ENCODE measurements around the gene NDRG2. TPM values are rescaled to one million over a fixed set of nuclear protein-coding genes. Genes with fewer than 3 reads are reported as not detected.

Gene NDRG2
- 1.3 and 1.5 TPM in 2 replicates for total RNA-seq

GRCh38 chr14:21024585-21025370, at the start of gene NDRG2:
Gene NDRG2, minus strand, starts transcription at chr14:21025061. Its CDS starts 1,746 bp downstream, at chr14:21023315.

GRCh38 chr14:21070083-21070609, 45.3 kb upstream of the NDRG2 start, which contains the start of gene ARHGEF40:
Gene ARHGEF40, plus strand, starts transcription at chr14:21070304. Its CDS starts 93 bp downstream, at chr14:21070397.

GRCh38 chr14:21057803-21058675, 33.2 kb upstream of the NDRG2 start, which contains the start of gene RNASE8:
Gene RNASE8, plus strand, starts transcription at chr14:21057822. Its CDS starts 71 bp downstream, at chr14:21057893.

GRCh38 chr14:21041676-21042433, 17.0 kb upstream of the NDRG2 start, which contains the start of gene RNASE7:
Gene RNASE7, plus strand, starts transcription at chr14:21042362. Its CDS starts 631 bp downstream, at chr14:21042993.

GRCh38 chr14:21034707-21035106, 9.8 kb upstream of the NDRG2 start, which contains the start of gene RNASE13:
Gene RNASE13, minus strand, starts transcription at chr14:21034807. Its CDS starts 519 bp downstream, at chr14:21034288.

GRCh38 chr14:21029917-21030316, 5.1 kb upstream of the NDRG2 start, which contains the start of gene TPPP2:
Gene TPPP2, plus strand, starts transcription at chr14:21030217. Its CDS starts 365 bp downstream, at chr14:21030582.

GRCh38 chr14:20998674-20999366, 26.0 kb downstream of the NDRG2 start, which contains the start of gene SLC39A2:
Gene SLC39A2, plus strand, starts transcription at chr14:20999293. Its CDS starts 154 bp downstream, at chr14:20999447.

GRCh38 chr14:20989787-20990600, 34.9 kb downstream of the NDRG2 start, which contains the start of gene METTL17:
Gene METTL17, plus strand, starts transcription at chr14:20989980. Its CDS starts 23 bp downstream, at chr14:20990003.

Other genes with a start within 250 kb of the NDRG2 start
- not detected in 2 replicates for gene RNASE6, start 243.8 kb downstream of the NDRG2 start, total RNA-seq
- not detected in 2 replicates for gene RNASE1, start 222.2 kb downstream of the NDRG2 start, total RNA-seq
- gene RNASE3, start 133.7 kb downstream of the NDRG2 start, total RNA-seq, result not detected in 2 replicates
- gene RNASE2, start 69.6 kb downstream of the NDRG2 start, total RNA-seq, result not detected in 2 replicates
- 81.0 and 82.7 TPM in 2 replicates for gene METTL17, start 35.1 kb downstream of the NDRG2 start, total RNA-seq
- not detected in 2 replicates for gene SLC39A2, start 25.8 kb downstream of the NDRG2 start, total RNA-seq
- gene TPPP2, start 5.2 kb upstream of the NDRG2 start, total RNA-seq, result not detected in 2 replicates
- gene RNASE13, start 9.7 kb upstream of the NDRG2 start, total RNA-seq, result not detected in 2 replicates
- gene RNASE7, start 17.3 kb upstream of the NDRG2 start, total RNA-seq, result not detected in 2 replicates
- not detected in 2 replicates for gene RNASE8, start 32.8 kb upstream of the NDRG2 start, total RNA-seq
- 28.2 and 31.1 TPM in 2 replicates for gene ARHGEF40, start 45.2 kb upstream of the NDRG2 start, total RNA-seq
- 2.2 and 3.0 TPM in 2 replicates for gene ZNF219, start 73.6 kb upstream of the NDRG2 start, total RNA-seq
- gene TMEM253, start 76.0 kb upstream of the NDRG2 start, total RNA-seq, result not detected in 2 replicates
- not detected in 2 replicates for gene OR5AU1, start 131.0 kb upstream of the NDRG2 start, total RNA-seq
- 933 and 937 TPM in 2 replicates for gene HNRNPC, start 244.4 kb upstream of the NDRG2 start, total RNA-seq

Measured in bronchus fibroblast of lung (primary cell).